IMR-90 (cell line): ENCODE results near the gene RABEP2. TPM values are rescaled to one million over a fixed set of nuclear protein-coding genes. Genes with fewer than 3 reads are reported as not detected.

ENCODE experiments used
- ATAC-seq: fragments of 200-7000 bp; cut with Tn5 transposase; 2 replicates; pipeline ENCODE4 v1.9.1; 2020; ENCODE audit warnings: low read depth, mild to moderate bottlenecking, moderate library complexity
- BruUV-seq: library from RNA; stranded (reverse); fragments of 400-500 nt; replicated peaks from 2 replicates; lab custom pipeline; 2021; lab: Mats Ljungman, UMichigan
- CTCF ChIA-PET: fragments of 300-600 bp; formaldehyde crosslinking; extraction: SDS; loops from one replicate; lab custom pipeline; 2021; ENCODE audit warnings: antibody characterized with exemption; lab: Yijun Ruan, JAX
- POLR2A ChIA-PET: fragments of 300-600 bp; sonication (Branson Sonifier 250); formaldehyde crosslinking; loops from one replicate; lab custom pipeline; 2022; ENCODE audit warnings: antibody characterized with exemption; ENCODE audit not compliant: unreplicated experiment; lab: Charles Lee
- DNase-seq: peaks from one replicate; pipeline ENCODE4 v3.0.0; 2013
- H2AFZ ChIP-seq: replicated peaks from 2 replicates; pipeline ENCODE3; 2013; ENCODE audit warnings: low read length, mild to moderate bottlenecking; ENCODE audit not compliant: poor library complexity
- H2AK5ac ChIP-seq: 2 replicates; pipeline ENCODE4 v1.6.1; 2013; ENCODE audit warnings: low read depth, low read length, inconsistent platforms
- H2AK9ac ChIP-seq: replicated peaks from 2 replicates; pipeline ENCODE3; 2013; ENCODE audit warnings: mild to moderate bottlenecking, low read depth, low read length, moderate library complexity; ENCODE audit not compliant: poor library complexity
- H2BK120ac ChIP-seq: 2 replicates; pipeline ENCODE4 v1.6.1; 2013; ENCODE audit warnings: low read depth, low read length, inconsistent platforms
- H2BK15ac ChIP-seq: 3 replicates; pipeline ENCODE4 v1.6.1; 2013; ENCODE audit warnings: low read depth, low read length, inconsistent platforms
- H2BK20ac ChIP-seq: 2 replicates; pipeline ENCODE4 v1.6.1; 2013; ENCODE audit warnings: low read depth, mild to moderate bottlenecking, inconsistent platforms, low read length, moderate library complexity
- H2BK5ac ChIP-seq: 2 replicates; pipeline ENCODE4 v1.6.1; 2013; ENCODE audit warnings: mild to moderate bottlenecking, low read depth, low read length, inconsistent platforms; ENCODE audit not compliant: poor library complexity, severe bottlenecking
- H3K14ac ChIP-seq: replicated peaks from 2 replicates; pipeline ENCODE4 v1.6.1; 2013; ENCODE audit warnings: low read depth, low read length, inconsistent platforms
- H3K18ac ChIP-seq: 2 replicates; pipeline ENCODE4 v1.6.1; 2013; ENCODE audit warnings: low read depth, low read length, control low read depth
- H3K23ac ChIP-seq: 2 replicates; pipeline ENCODE4 v1.6.1; 2013; ENCODE audit warnings: low read depth, low read length, inconsistent platforms
- H3K27ac ChIP-seq: 2 replicates; pipeline ENCODE4 v1.5.1; 2013; ENCODE audit warnings: mild to moderate bottlenecking, control low read depth, low read length; ENCODE audit not compliant: insufficient read depth
- H3K27me3 ChIP-seq: 2 replicates; pipeline ENCODE4 v1.6.1; 2013; ENCODE audit warnings: low read length; ENCODE audit not compliant: control insufficient read depth, insufficient read depth
- H3K36me3 ChIP-seq: 2 replicates; pipeline ENCODE4 v1.6.1; 2013; ENCODE audit warnings: low read length, mixed read lengths; ENCODE audit not compliant: control insufficient read depth, insufficient read depth
- H3K4ac ChIP-seq: 2 replicates; pipeline ENCODE4 v1.6.1; 2013; ENCODE audit warnings: low read depth, low read length, inconsistent platforms
- H3K4me1 ChIP-seq: 2 replicates; pipeline ENCODE4 v1.6.1; 2013; ENCODE audit warnings: low read length, mixed read lengths; ENCODE audit not compliant: control insufficient read depth, insufficient read depth
- H3K4me2 ChIP-seq: 2 replicates; pipeline ENCODE4 v1.6.1; 2013; ENCODE audit warnings: low read depth, mild to moderate bottlenecking, control low read depth, low read length, moderate library complexity
- H3K4me3 ChIP-seq: 2 replicates; pipeline ENCODE4 v1.5.1; 2013; ENCODE audit warnings: low read depth, mild to moderate bottlenecking, control low read depth, low read length, moderate library complexity; ENCODE audit not compliant: insufficient read depth
- H3K56ac ChIP-seq: 2 replicates; pipeline ENCODE4 v1.6.1; 2013; ENCODE audit warnings: low read length, inconsistent platforms; ENCODE audit not compliant: insufficient read depth; ENCODE audit errors: extremely low read depth
- H3K79me1 ChIP-seq, 2 experiments: 2 replicates each; pipeline ENCODE4 v1.6.1; 2013; ENCODE audit warnings: low read length in 2 of 2, inconsistent platforms in 1 of 2, low read depth in 1 of 2
- H3K9ac ChIP-seq: 2 replicates; pipeline ENCODE4 v1.6.1; 2013; ENCODE audit warnings: low read depth, low read length, control low read depth
- H3K9me1 ChIP-seq: 2 replicates; pipeline ENCODE4 v1.6.1; 2013; ENCODE audit warnings: low read length, inconsistent platforms; ENCODE audit not compliant: insufficient read depth
- H3K9me3 ChIP-seq: 2 replicates; pipeline ENCODE4 v1.6.1; 2013; ENCODE audit warnings: low read length; ENCODE audit not compliant: control insufficient read depth, insufficient read depth
- H4K20me1 ChIP-seq: 2 replicates; pipeline ENCODE4 v1.6.1; 2013; ENCODE audit warnings: low read length, inconsistent platforms; ENCODE audit not compliant: insufficient read depth
- H4K5ac ChIP-seq: 2 replicates; pipeline ENCODE4 v1.6.1; 2013; ENCODE audit warnings: mild to moderate bottlenecking, low read depth, low read length, control low read depth
- H4K8ac ChIP-seq, 2 experiments: 2 replicates each; pipeline ENCODE4 v1.6.1; 2013; ENCODE audit warnings: low read depth in 2 of 2, low read length in 2 of 2, control low read depth in 1 of 2, inconsistent platforms in 1 of 2
- H4K91ac ChIP-seq: 2 replicates; pipeline ENCODE4 v1.6.1; 2013; ENCODE audit warnings: low read depth, low read length, inconsistent platforms; ENCODE audit not compliant: insufficient read depth
- CTCF ChIP-seq: conservative IDR thresholded peaks from 2 replicates; pipeline ENCODE4 v1.5.1; 2012; ENCODE audit warnings: mild to moderate bottlenecking, low read depth, low read length, improper control_type of control experiment
- MAFK ChIP-seq: IDR thresholded peaks from 2 replicates; pipeline ENCODE4 v1.6.1; 2012; ENCODE audit warnings: low read depth, low read length, improper control_type of control experiment
- MXI1 ChIP-seq: IDR thresholded peaks from 2 replicates; pipeline ENCODE4 v1.6.1; 2012; ENCODE audit warnings: low read depth, mild to moderate bottlenecking, low read length, moderate library complexity, borderline replicate concordance
- RAD21 ChIP-seq: IDR thresholded peaks from 2 replicates; pipeline ENCODE4 v1.6.1; 2012; ENCODE audit warnings: low read length, improper control_type of control experiment
- WGBS, 2 experiments: methylation state at CpG; one replicate each; pipeline versions ENCODE4 v1.1.5 to v1.1.7; 2013; ENCODE audit warnings: missing lambda C conversion rate in 2 of 2; ENCODE audit not compliant: insufficient read length in 1 of 2; ENCODE audit errors: extremely low coverage in 2 of 2; 5-methylcytosine and 5-hydroxymethylcytosine counted together
- dilution Hi-C: fragments of 300-500 bp; cut with HindIII; formaldehyde crosslinking; loops from one replicate; pipeline ENCODE4 v1.14.3; 2018; ENCODE audit warnings: low sequenced_read_pairs; ENCODE audit not compliant: unreplicated experiment
- in situ Hi-C: fragments of 300-500 bp; cut with MboI; formaldehyde crosslinking; loops from 3 replicates; pipeline ENCODE4 v1.14.3; 2019; ENCODE audit warnings: low sequenced_read_pairs, inconsistent platforms, mixed read lengths
- intact Hi-C: fragments of 100-400 bp; cut with micrococcal nuclease; formaldehyde crosslinking; loops from 2 replicates; pipeline ENCODE4 v1.10.0; 2022
- polyA plus RNA-seq, 3 experiments: library from polyadenylated mRNA; depleted of rRNA; stranded (reverse); fragments of >200 nt; gene quantifications; 2 replicates each; pipeline ENCODE4 v1.2.3, GENCODE V29; 2012; ENCODE audit warnings: low replicate concordance in 1 of 3
- total RNA-seq: library from RNA; depleted of rRNA; stranded (reverse); fragments of >200 nt; gene quantifications from 2 replicates; pipeline ENCODE4 v1.2.3, GENCODE V29; 2012
- TF ChIP-seq, protein P1 (sequence below): fragments of 150-350 bp; IDR thresholded peaks from 2 replicates; pipeline ENCODE4 v1.6.1; 2017; ENCODE audit warnings: mild to moderate bottlenecking, antibody characterized with exemption, low read length, low read depth

The RABEP2 gene
- total and polyA plus RNA-seq, 2 of the 4 experiments (the other 2 are of a cell fraction), result 12.2 to 20.0 TPM

DNA sequence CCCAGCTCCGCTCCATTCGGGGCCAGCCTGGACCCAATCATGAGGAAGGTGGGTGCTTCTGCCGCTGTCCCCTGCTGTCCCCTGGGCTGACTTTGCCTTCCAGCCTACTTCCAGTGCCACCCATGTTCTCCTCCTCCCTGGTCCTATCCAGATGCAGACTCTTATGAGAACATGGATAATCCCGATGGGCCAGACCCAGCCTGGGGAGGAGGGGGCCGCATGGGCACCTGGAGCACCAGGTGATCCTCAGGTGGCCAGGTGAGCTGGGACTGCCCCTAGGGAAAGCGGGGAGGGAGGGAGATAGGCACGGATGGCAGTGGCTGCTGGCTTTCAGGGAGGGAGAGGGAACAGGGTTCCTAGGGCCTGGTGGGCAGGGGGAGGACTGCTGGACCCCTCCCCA lies 13.7 kb upstream of the RABEP2 start:
- no peak overlapping the region for H3K4ac ChIP-seq
- no peak overlapping the region for H2AFZ ChIP-seq
- no peak overlapping the region for H2BK20ac ChIP-seq
- no CpG with 5 or more reads among the region's 7 CpGs for WGBS, 2 experiments
- H3K27me3 ChIP-seq, result peaks cover 4% of the 10 kb centered on the region; the same call in 1 of the 2 replicates
- POLR2A ChIA-PET, result no interaction called here
- no peaks in the 10 kb centered on the region for H3K36me3 ChIP-seq
- in situ Hi-C loops, result no loop called here
- no peak overlapping the region for H3K4me3 ChIP-seq
- no peak overlapping the region for H3K9ac ChIP-seq
- H2BK15ac ChIP-seq, result no peak overlapping the region
- no peak for TF ChIP-seq CTCF
- TF ChIP-seq MAFK, result no peak
- TF ChIP-seq RAD21, result no peak
- TF ChIP-seq, protein P1, sequence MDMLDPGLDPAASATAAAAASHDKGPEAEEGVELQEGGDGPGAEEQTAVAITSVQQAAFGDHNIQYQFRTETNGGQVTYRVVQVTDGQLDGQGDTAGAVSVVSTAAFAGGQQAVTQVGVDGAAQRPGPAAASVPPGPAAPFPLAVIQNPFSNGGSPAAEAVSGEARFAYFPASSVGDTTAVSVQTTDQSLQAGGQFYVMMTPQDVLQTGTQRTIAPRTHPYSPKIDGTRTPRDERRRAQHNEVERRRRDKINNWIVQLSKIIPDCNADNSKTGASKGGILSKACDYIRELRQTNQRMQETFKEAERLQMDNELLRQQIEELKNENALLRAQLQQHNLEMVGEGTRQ, result no peak
- no peak for TF ChIP-seq MXI1
- no peaks in the 10 kb centered on the region for H3K9me3 ChIP-seq
- no peak overlapping the region for H3K27ac ChIP-seq
- H3K9me1 ChIP-seq, result no peaks in the 10 kb centered on the region
- H2BK120ac ChIP-seq, result no peak overlapping the region
- no peaks in the 10 kb centered on the region for H3K79me1 ChIP-seq
- no peak for DNase-seq
- no peak overlapping the region for H3K14ac ChIP-seq
- H4K20me1 ChIP-seq, result no peaks in the 10 kb centered on the region
- H3K4me1 ChIP-seq, result no peaks in the 10 kb centered on the region
- intact Hi-C loops, result no loop called here
- H3K18ac ChIP-seq, result no peak overlapping the region
- H2AK9ac ChIP-seq, result no peak overlapping the region
- H3K23ac ChIP-seq, result no peak overlapping the region
- H2AK5ac ChIP-seq, result no peak overlapping the region
- no peak overlapping the region for H2BK5ac ChIP-seq
- no peak overlapping the region for H4K5ac ChIP-seq
- H3K4me2 ChIP-seq, result no peak overlapping the region
- BruUV-seq, result no TSS peak
- H3K56ac ChIP-seq, result no peak overlapping the region
- ATAC-seq, result no peak
- no peak overlapping the region for H4K91ac ChIP-seq
- dilution Hi-C loops, result no loop called here
- CTCF ChIA-PET, result no interaction called here
- no peak overlapping the region for H4K8ac ChIP-seq
